Right hindlimb (tissue), 1 donor: ENCODE data around the gene AFG1L.
"Not testable (repeated sequence)": the region's sequence is repeated elsewhere in the genome, so short reads cannot be mapped to it uniquely, and the experiment has no call there.

Source experiments
- DNase-seq: peaks from one replicate; pipeline ENCODE4 v3.0.0-alpha.2; 2018

The AFG1L gene

DNA sequence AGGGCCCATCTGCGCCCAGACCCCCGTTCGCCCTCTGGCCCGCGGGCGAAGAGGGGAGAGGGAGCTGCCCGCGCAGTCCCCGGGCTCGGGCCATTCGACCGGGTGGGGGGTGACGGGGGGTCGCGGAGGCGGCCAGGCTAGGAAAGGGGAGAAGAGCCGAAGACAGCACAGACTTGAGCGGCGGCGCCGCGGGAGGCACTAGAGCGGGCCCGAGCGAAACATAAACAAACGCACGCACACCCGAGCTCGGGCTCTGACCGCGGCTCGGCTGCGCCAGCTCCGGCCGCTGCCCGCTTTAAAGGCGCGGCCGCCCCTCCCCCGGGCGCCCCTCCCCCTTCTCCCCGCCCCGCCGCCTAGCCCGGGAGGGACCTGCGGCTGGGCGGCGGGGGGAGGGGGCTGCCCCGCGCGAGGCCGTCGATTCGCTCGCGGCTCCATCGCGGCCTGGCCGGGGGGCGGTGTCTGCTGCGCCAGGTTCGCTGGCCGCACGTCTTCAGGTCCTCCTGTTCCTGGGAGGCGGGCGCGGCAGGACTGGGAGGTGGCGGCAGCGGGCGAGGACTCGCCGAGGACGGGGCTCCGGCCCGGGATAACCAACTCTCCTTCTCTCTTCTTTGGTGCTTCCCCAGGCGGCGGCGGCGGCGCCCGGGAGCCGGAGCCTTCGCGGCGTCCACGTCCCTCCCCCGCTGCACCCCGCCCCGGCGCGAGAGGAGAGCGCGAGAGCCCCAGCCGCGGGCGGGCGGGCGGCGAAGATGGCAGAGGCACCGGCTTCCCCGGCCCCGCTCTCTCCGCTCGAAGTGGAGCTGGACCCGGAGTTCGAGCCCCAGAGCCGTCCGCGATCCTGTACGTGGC is 265.8 kb downstream of the AFG1L start, which contains the start of gene FOXO3:
Gene FOXO3, plus strand, starts transcription at position 455 of the 846 bp plus-strand sequence. Its CDS starts 292 bp downstream, at position 747.
- peak; percentile 93 for DNase-seq

DNA sequence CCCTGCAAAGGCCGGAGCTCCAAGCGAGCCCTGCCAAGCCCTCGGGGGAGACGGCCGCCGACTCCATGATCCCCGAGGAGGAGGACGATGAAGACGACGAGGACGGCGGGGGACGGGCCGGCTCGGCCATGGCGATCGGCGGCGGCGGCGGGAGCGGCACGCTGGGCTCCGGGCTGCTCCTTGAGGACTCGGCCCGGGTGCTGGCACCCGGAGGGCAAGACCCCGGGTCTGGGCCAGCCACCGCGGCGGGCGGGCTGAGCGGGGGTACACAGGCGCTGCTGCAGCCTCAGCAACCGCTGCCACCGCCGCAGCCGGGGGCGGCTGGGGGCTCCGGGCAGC is 266.4 kb downstream of the AFG1L start:
- not testable (repeated sequence) for DNase-seq

DNA sequence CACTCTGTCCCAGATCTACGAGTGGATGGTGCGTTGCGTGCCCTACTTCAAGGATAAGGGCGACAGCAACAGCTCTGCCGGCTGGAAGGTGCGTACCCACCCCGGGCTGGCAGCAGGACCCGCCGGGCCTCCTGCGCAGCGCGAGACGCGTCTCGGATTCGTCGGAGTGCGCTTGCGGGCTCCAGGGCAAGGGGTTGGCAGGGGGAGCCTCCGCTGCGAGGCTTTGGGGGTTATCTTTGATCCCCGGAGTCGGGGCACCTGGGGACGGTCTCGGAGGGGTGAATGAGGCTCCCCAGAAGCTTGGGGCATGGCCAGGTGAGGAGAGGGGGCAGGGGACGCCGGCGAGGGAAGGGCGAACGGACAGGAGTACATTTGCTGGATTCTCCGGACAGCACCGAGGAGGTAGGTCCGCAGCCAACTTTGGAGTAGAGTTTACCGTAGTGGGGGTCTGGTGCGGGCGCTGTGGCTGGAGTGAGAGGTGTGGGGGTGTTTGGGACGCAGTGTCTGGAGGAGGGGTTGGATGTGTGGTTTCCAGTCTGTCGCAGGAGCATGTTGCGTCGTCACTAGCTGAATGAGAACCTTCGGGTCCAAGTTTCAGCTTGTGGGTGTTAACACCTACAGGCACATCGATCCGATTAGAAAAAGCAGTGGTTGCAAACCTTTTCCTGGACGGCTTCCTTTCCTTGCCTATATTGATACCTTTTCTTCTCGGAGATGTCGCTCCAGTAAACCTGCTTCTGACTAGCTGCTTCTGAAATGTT is 267.1 kb downstream of the AFG1L start:
- DNase-seq, result peak; percentile 47

DNA sequence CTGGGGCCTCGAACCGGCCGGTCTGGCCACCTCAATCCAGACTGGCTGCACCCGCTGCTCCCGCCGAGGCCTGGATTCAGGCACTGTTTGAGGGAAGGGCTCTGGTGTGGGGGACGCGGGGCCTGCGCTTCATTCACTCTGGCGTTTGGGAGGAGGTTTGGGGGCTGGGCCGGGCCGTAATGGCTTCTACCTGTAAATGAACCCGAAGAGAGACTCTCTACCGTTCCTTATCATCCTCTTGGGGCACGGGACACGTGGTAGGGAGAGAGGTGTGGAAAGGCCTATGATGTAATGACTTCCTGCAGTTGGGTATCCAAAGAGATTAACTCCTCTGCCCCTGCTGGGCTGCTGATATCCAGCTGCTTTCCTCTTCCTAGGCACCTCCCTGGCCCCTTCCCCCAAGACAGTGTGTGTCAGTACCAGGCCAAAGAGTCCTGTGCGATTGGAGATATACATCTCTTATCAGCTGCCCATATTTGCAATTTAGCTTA is 267.7 kb downstream of the AFG1L start:
- peak; percentile 57 for DNase-seq

DNA sequence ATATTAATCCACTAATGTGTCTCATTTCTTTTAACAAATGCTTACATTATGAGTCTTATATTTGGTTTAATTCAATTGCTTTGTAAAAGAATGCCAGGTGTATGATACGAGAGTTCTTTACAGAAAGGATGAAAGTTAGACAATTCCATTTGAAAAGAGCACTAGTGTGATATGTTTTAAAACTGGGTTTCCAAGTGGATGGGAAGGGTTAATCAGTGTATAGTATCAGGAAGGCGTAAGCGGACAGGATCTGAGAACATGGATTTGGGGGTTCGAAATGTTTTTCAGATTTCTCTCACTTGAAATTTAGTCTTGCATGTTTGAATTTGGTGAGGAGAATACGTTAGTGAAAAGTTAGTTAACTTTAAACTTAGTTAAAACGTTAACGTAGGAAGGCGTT is 268.4 kb downstream of the AFG1L start:
- DNase-seq, result no peak

DNA sequence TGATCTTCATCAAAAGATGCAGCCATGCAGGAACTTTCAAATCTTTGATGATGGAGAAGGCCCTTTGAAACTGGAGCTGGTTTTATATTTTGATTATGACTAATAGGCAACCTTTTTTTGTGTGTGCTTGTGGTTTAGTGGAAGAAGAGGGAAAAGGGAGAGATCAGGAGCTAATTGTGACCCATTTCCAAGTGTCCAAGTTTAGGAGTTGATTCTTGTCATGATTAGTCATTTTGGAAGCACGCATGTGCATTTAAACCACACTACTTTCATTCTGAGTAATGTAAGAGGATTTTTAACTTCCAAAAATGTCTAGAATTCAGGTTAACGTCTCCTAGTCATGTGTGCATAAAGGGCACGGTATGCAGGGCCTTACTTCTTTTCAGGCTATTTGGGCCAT is 269.3 kb downstream of the AFG1L start:
- DNase-seq, result no peak

DNA sequence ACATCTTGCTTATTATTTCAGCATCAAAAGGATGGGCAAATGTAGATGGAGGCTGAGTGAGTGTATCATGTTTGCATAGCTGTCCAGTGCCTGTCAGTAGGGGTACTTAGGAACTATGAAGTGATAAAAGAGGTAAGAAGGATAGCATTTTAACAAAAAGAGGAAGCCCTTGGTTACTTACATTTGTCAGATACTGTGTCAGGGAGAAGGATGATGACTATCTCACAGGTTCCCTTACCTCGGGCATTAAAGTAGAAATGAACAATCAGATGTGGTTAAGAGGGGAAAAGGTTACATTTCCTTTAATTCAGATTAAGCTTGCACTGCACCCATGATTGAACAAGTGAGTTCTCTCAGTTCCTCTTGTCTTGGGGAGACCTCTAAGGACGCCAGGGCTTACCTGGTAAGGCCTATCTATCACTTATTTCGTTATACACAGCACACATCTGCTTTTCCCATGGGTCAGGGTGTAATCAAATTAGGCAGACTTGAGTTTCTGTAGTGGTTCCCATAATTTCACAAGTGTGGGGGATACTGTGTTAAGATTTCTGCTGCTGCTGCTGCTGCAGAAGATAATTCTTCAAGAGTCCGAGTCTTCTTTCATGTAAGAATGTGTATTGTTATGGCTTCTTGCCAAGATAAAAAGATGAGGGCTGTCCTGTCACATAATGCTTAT is 270.4 kb downstream of the AFG1L start:
- no peak for DNase-seq

DNA sequence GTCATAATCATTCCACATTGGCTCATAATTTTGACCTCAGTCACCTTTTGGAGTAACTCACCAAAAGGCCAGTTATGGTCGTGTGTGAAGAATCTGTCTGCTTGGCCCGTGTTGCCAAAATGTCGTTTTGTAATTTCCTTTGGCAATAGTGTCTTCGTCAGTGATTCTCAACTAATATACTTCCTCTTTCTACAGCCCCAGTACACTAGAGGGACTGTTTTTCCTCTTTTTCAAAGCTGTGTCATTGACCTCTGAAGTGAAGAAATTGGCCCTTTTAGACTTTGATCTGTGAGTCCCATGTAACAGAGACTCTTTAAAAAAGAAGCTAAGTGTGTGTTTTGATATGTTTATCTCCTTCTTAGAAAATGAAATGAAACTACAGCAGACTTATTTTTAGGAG is 271.0 kb downstream of the AFG1L start:
- no peak for DNase-seq

DNA sequence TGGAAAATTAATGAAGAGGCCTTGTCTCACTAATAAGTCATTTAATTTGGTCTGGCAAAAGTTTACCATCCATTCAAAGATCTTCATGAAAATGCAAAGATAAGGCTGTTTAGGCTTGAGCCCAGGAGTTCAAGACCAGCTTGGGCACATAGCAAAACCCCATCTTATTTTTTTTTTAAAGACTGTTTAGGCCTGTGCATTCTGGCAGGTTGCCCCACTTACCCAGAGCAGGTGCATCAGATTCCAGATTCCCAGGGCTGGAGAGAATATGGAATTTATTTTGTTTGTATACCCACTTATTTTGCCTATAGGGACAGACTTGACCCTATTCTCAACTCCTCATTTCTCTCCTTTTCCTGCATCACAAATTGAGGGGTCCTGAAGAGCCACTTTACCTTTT is 271.6 kb downstream of the AFG1L start:
- no peak for DNase-seq

DNA sequence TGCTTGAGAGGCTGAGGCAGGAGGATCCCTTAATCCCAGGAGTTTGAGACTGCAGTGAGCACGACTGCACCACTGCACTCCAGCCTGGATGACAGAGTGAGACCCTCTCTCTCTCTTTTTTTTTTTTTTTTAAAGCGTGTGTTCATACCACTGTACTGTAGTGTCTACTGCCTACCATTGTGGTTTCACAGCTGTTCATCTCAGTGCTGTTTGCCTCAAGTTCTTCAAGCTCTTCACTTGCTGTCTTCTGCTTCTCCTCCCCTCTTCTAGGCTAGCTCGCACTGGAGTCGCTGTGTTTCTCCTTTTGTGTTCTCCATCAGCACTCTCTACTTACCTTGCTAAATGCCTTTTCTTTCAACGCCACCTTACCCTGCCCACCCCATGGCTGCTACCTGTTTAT is 273.2 kb downstream of the AFG1L start:
- DNase-seq, result no peak

DNA sequence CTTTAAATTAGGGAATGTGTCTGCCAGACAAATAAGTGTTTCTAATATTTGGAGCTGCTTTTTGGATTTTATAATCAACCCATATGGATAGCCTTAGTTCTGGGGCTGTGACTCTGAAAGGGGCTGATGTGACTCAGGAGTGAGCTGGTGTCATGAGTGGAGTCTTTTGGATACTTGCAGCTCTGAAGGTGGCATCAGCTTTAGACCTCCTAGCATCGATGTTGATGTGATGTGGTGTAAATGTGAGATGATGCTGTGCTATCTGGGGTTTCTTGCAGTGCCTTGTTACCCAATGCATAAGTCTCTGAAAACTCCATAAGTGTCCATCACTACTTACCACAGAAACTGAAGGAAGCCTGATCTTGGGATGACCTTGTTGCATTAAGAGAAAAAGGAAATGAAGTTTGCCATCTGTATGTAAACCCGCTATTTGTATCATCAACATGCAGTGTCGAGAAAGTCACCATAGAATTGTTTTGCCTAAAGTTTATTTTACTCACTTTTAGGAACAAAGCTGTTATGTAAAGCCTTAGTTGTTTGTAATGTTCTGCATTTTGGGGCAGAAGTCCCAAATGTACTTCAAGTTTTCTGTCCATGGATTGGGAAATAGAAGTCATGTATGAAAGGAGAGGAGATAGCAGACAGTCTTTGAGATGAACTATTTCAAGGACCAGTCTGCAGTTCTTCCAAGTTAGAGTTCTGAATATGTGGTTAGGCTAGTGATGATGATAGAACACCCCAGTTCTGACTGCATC is 273.9 kb downstream of the AFG1L start:
- no peak for DNase-seq

DNA sequence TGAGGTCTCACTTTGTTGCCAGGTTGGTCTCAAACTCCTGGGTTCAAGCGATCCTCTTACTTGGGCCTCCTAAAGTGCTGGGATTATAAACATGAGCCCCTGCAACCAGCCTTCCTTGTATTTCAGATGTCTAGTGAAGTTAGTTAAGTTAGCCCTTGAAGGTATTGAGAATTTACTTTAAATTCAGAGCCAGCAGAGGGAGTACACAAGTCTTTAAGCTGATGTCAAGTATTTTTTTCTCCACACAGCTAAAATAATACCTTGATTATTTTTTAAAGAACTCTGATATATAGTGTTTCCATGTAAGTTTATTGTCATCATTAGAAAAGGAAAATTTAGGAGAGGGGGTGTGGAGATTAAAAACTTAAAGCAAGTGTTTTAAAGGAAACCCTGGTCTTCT is 275.7 kb downstream of the AFG1L start:
- DNase-seq, result no peak

DNA sequence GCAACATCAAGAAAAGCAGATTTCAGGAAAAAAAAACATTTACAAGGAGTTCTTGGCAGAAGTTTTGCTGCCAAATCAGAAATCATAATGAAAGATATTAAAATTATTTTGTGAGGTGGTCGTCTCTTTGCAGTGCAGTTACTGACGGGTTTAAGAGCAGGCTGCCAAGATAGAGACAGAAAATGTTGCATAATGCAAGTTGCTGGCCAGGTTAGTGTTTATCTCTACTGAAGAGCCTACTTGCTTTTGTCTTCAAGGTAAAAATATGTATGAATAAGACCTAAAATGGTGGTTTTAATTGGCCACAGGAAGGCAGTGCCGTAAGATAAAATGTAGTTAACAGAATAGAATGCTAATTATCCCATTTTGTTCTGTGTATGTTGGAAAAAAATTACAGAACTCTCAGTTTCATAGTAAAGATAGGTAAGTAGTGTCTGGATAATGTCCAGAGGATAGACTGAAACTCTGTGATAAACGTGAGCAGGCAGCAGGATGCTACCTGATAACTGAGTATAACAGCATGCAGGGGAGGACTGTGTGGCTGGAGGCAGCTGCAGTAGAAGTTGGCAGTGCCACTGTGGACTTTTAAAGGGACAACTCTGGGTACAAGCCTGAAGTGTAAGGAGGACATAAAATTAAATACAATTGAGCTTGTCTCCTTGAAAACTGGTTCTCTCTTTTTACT is 279.7 kb downstream of the AFG1L start:
- no peak for DNase-seq
